GM23248 (cell line): Measurements from ENCODE around the gene CDH13. TPM values are rescaled to one million over a fixed set of nuclear protein-coding genes. Genes with fewer than 3 reads are reported as not detected.

Experiments
- DNase-seq: peaks from one replicate; pipeline ENCODE4 v3.0.0-alpha.2; 2015
- H2AFZ ChIP-seq: fragments of 200-600 bp; sonication (generic); 2 replicates; pipeline ENCODE4 v1.6.1; 2016; ENCODE audit warnings: antibody characterized with exemption
- H3F3A ChIP-seq: fragments of 200-600 bp; sonication (generic); 2 replicates; pipeline ENCODE4 v1.6.1; 2016; ENCODE audit warnings: mild to moderate bottlenecking, antibody characterized with exemption, mixed run types; ENCODE audit not compliant: insufficient read depth
- H3K27ac ChIP-seq: fragments of 200-600 bp; sonication (generic); 2 replicates; pipeline ENCODE4 v1.5.1; 2016; ENCODE audit warnings: mild to moderate bottlenecking
- H3K27me3 ChIP-seq: fragments of 200-600 bp; sonication (generic); replicated peaks from 2 replicates; pipeline ENCODE4 v1.6.1; 2016; ENCODE audit warnings: mild to moderate bottlenecking; ENCODE audit not compliant: insufficient read depth
- H3K36me3 ChIP-seq: fragments of 200-600 bp; sonication (generic); 2 replicates; pipeline ENCODE4 v1.6.1; 2016; ENCODE audit warnings: low read depth, mild to moderate bottlenecking
- H3K4me1 ChIP-seq: fragments of 200-600 bp; sonication (generic); 2 replicates; pipeline ENCODE4 v1.6.1; 2016; ENCODE audit warnings: mild to moderate bottlenecking; ENCODE audit not compliant: insufficient read depth
- H3K4me2 ChIP-seq: fragments of 200-600 bp; sonication (generic); one replicate; pipeline ENCODE4 v1.6.1; 2016; ENCODE audit warnings: mild to moderate bottlenecking; ENCODE audit not compliant: unreplicated experiment
- H3K4me3 ChIP-seq: fragments of 200-600 bp; sonication (generic); 2 replicates; pipeline ENCODE4 v1.5.1; 2016; ENCODE audit warnings: mild to moderate bottlenecking
- H3K79me2 ChIP-seq: fragments of 200-600 bp; sonication (generic); 2 replicates; pipeline ENCODE4 v1.6.1; 2016; ENCODE audit warnings: mild to moderate bottlenecking; ENCODE audit not compliant: insufficient read depth
- H3K9ac ChIP-seq: fragments of 200-600 bp; sonication (generic); 2 replicates; pipeline ENCODE4 v1.6.1; 2016; ENCODE audit warnings: mild to moderate bottlenecking
- H3K9me2 ChIP-seq: fragments of 200-600 bp; sonication (generic); 2 replicates; pipeline ENCODE4 v1.6.1; 2016; ENCODE audit warnings: mixed run types, mild to moderate bottlenecking, moderate library complexity; ENCODE audit not compliant: insufficient read depth
- H3K9me3 ChIP-seq: fragments of 200-600 bp; sonication (generic); one replicate; pipeline ENCODE4 v1.6.1; 2017; ENCODE audit warnings: low read depth
- H4K20me1 ChIP-seq: fragments of 200-600 bp; sonication (generic); 2 replicates; pipeline ENCODE4 v1.6.0; 2016; ENCODE audit not compliant: insufficient read depth
- EZH2 ChIP-seq: fragments of 200-600 bp; sonication (generic); IDR thresholded peaks from 2 replicates; pipeline ENCODE4 v1.6.1; 2018; ENCODE audit warnings: antibody characterized with exemption, mild to moderate bottlenecking; ENCODE audit not compliant: insufficient read depth, poor library complexity, severe bottlenecking
- EZH2phosphoT487 ChIP-seq: fragments of 200-600 bp; sonication (generic); IDR thresholded peaks from 2 replicates; pipeline ENCODE4 v1.6.1; 2018; ENCODE audit warnings: antibody characterized with exemption, moderate library complexity, mild to moderate bottlenecking, low read depth; ENCODE audit not compliant: insufficient read depth
- WGBS, 2 experiments: methylation state at CpG; one replicate each; pipeline ENCODE4 v1.1.6; 2015 to 2017; ENCODE audit warnings: low lambda C conversion rate in 2 of 2, low coverage in 1 of 2; ENCODE audit errors: missing lambda C conversion rate in 2 of 2; 5-methylcytosine and 5-hydroxymethylcytosine counted together
- in situ Hi-C: fragments of 300-500 bp; cut with MboI; formaldehyde crosslinking; loops from 2 replicates; pipeline ENCODE4 v1.15.0; 2020
- polyA plus RNA-seq: library from polyadenylated mRNA; unstranded; fragments of >200 nt; fragmentation: Nextera tagmentation; extraction: Ambion mirVana; gene quantifications from 2 replicates; pipeline ENCODE4 v1.2.1, GENCODE V29; 2016
- total RNA-seq: library from RNA; depleted of rRNA; stranded (reverse); fragments of >200 nt; shearing (Covaris generic); gene quantifications from 2 replicates; pipeline ENCODE4 v1.2.3, GENCODE V29; 2014

CDH13 gene
- total and polyA plus RNA-seq, 2 experiments from 2014 or later = 51.0 to 52.8 TPM

DNA sequence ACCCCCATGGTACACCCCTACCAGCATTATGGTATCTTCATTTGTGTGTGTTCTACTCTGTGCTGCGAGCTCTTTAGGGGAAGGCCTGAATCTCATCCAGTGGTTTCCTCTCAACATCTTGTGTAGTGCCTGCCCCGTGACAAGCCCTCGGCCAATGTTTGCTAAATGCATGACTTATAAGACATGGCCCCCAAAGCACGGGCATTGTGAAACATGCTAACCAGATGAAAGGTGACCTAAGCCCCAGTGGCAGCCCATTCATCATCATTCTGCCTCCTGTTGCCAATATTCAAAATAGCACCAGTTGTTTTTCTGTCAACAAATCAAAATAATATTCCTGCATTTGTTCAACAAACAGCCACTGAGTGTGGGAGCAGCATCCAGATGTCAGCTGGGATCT, 1072.2 kb downstream of the CDH13 start:
- Histone ChIP-seq H3F3A (no peaks in the 10 kb centered on the region), H4K20me1 (no peaks in the 10 kb centered on the region), H2AFZ (no peak overlapping the region), H3K9me2 (no peaks in the 10 kb centered on the region), H3K4me3 (no peak overlapping the region), H3K36me3 (no peaks in the 10 kb centered on the region), H3K4me1 (no peaks in the 10 kb centered on the region), H3K27ac (no peak overlapping the region), H3K4me2 (no peak overlapping the region), H3K9me3 (no peaks in the 10 kb centered on the region), H3K27me3 (peaks cover 3% of the 10 kb centered on the region; the same call in 1 of the 2 replicates), H3K79me2 (no peaks in the 10 kb centered on the region), H3K9ac (no peak overlapping the region)
- TF ChIP-seq EZH2phosphoT487 = no peak
- WGBS, 2 experiments = 17 to 21% methylated on average over 4 of the region's 4 CpGs
- in situ Hi-C loops = no loop called here
- no peak for DNase-seq

DNA sequence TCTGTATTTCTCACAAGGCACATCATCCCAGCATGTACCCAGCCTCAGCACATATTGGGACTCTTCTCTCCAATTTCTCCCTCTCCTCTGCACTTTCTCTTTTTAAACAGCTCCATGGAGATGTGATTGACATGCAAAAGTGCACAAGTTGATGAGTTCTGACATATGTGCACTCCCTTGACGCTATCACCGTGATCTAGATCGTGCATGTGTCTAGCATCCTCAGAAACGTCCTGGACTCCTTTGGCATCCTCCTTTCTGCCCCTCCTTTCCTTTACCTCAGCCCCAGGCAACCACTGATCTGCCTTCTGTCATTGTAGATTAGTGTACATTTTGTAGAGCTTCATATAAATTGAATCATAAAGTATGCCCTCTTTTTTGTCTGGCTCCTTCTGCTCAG, 1073.0 kb downstream of the CDH13 start:
- no peaks in the 10 kb centered on the region for H3K9me3 ChIP-seq
- 36 to 41% methylated on average over 4 of the region's 4 CpGs for WGBS, 2 experiments
- H3K27ac ChIP-seq = no peak overlapping the region
- peaks cover 3% of the 10 kb centered on the region; the same call in 1 of the 2 replicates for H3K27me3 ChIP-seq
- no peak overlapping the region for H3K4me2 ChIP-seq
- no peaks in the 10 kb centered on the region for H3K36me3 ChIP-seq
- in situ Hi-C loops = no loop called here
- no peaks in the 10 kb centered on the region for H3F3A ChIP-seq
- DNase-seq = no peak
- H2AFZ ChIP-seq = no peak overlapping the region
- no peak overlapping the region for H3K4me3 ChIP-seq
- H3K9ac ChIP-seq = no peak overlapping the region
- H3K4me1 ChIP-seq = 0 out of 2 replicates have a peak, but pooled peaks cover 4% of the 10 kb centered on the region
- no peaks in the 10 kb centered on the region for H3K79me2 ChIP-seq
- H4K20me1 ChIP-seq = no peaks in the 10 kb centered on the region
- no peak for TF ChIP-seq EZH2phosphoT487
- no peak for TF ChIP-seq EZH2
- no peaks in the 10 kb centered on the region for H3K9me2 ChIP-seq

DNA sequence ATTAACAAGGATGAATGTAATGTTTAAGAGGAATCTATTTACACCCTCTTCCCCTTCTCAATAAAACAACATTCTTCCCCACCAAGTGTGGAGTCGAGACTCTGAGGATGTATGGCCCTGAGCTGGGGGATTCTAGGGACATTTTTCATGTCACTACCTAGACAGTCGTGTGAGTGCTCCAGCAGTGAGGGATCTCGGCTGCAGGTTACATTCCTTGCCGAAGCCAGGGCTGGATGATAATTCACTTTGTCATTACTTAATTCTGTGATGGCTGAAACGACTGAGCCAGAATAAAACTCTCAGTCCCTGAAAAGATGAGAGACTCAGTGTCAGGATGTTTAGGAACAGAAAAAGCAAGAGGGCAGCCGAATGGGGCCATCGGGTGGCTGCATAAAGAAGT, 1074.1 kb downstream of the CDH13 start:
- in situ Hi-C loops = no loop called here
- no peak overlapping the region for H3K27ac ChIP-seq
- no peak for TF ChIP-seq EZH2phosphoT487
- TF ChIP-seq EZH2 = no peak
- no peaks in the 10 kb centered on the region for H3K36me3 ChIP-seq
- H3K9me3 ChIP-seq = no peaks in the 10 kb centered on the region
- no peaks in the 10 kb centered on the region for H3K9me2 ChIP-seq
- H3K4me1 ChIP-seq = 0 out of 2 replicates have a peak, but pooled peaks cover 4% of the 10 kb centered on the region
- H3K79me2 ChIP-seq = no peaks in the 10 kb centered on the region
- no peak overlapping the region for H3K9ac ChIP-seq
- H3K4me3 ChIP-seq = no peak overlapping the region
- no peaks in the 10 kb centered on the region for H4K20me1 ChIP-seq
- H2AFZ ChIP-seq = no peak overlapping the region
- no peak overlapping the region for H3K4me2 ChIP-seq
- H3F3A ChIP-seq = no peaks in the 10 kb centered on the region
- peaks cover 3% of the 10 kb centered on the region; the same call in 1 of the 2 replicates for H3K27me3 ChIP-seq
- WGBS, 2 experiments = 78% methylated on average over 7 of the region's 7 CpGs
- no peak for DNase-seq

DNA sequence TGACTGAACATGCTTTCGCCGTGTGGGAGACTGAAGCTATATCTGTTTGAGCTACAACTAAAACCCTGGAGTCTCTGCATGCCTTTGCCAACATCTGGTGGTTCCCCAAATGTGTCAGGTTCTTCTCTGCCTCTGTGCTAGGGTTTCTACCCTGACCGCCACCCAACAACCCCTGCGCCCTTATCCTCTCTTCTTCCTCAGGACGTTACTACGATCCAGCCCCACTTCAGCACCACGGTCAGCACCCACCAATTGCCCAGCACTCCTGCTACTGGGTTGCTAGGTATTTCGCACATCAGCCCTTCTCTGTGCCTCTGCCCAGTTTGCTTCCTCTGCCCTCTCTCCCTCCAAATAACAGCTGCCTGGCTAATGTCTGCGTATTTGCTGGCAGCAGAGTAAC, 1074.7 kb downstream of the CDH13 start:
- no peak for TF ChIP-seq EZH2
- TF ChIP-seq EZH2phosphoT487 = no peak
- H3K9ac ChIP-seq = no peak overlapping the region
- no peak overlapping the region for H2AFZ ChIP-seq
- H3K27ac ChIP-seq = no peak overlapping the region
- 50 to 56% methylated on average over 9 of the region's 9 CpGs for WGBS, 2 experiments
- no peak overlapping the region for H3K4me3 ChIP-seq
- in situ Hi-C loops = no loop called here
- peaks cover 3% of the 10 kb centered on the region; the same call in 1 of the 2 replicates for H3K27me3 ChIP-seq
- 0 out of 2 replicates have a peak, but pooled peaks cover 4% of the 10 kb centered on the region for H3K4me1 ChIP-seq
- peaks cover 1% of the 10 kb centered on the region; the same call in 1 of the 2 replicates for H3F3A ChIP-seq
- H3K79me2 ChIP-seq = no peaks in the 10 kb centered on the region
- H3K9me3 ChIP-seq = no peaks in the 10 kb centered on the region
- no peaks in the 10 kb centered on the region for H4K20me1 ChIP-seq
- DNase-seq = peak; percentile 62
- no peaks in the 10 kb centered on the region for H3K36me3 ChIP-seq
- no peaks in the 10 kb centered on the region for H3K9me2 ChIP-seq
- H3K4me2 ChIP-seq = no peak overlapping the region

DNA sequence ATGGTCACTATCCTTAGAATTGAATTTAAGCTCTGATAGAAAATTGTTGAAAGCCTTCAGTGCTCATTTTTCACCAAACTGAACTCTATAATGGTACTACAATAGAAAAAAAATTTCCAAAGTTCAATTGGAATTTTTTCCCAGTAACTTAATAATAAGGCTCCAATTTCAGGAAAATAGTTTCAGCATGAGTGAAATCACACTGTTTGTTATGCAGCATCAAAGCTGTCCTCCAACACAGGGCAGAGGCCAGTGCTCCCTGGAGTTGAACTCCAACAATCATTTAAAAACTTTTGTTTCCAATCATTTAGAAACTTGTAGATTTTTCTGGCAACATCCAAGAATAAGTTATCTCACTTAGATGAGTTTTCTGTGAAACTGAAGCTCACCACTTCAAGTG, 1077.9 kb downstream of the CDH13 start:
- no peaks in the 10 kb centered on the region for H3K36me3 ChIP-seq
- H2AFZ ChIP-seq = no peak overlapping the region
- H4K20me1 ChIP-seq = no peaks in the 10 kb centered on the region
- no peak for TF ChIP-seq EZH2
- TF ChIP-seq EZH2phosphoT487 = no peak
- H3K79me2 ChIP-seq = no peaks in the 10 kb centered on the region
- peaks cover 3% of the 10 kb centered on the region; the same call in 1 of the 2 replicates for H3F3A ChIP-seq
- DNase-seq = no peak
- H3K4me2 ChIP-seq = no peak overlapping the region
- H3K4me1 ChIP-seq = 0 out of 2 replicates have a peak, but pooled peaks cover 4% of the 10 kb centered on the region
- no peak overlapping the region for H3K9ac ChIP-seq
- peaks cover 3% of the 10 kb centered on the region; the same call in 1 of the 2 replicates for H3K27me3 ChIP-seq
- H3K9me3 ChIP-seq = no peaks in the 10 kb centered on the region
- in situ Hi-C loops = no loop called here
- no peak overlapping the region for H3K4me3 ChIP-seq
- no peaks in the 10 kb centered on the region for H3K9me2 ChIP-seq
- no peak overlapping the region for H3K27ac ChIP-seq
